Peyer's patch (tissue), 4 donors: ENCODE measurements around the gene TDRD7.

Experiments used
- POLR2A ChIP-seq, 2 donors: fragments of 450-650 bp; IDR thresholded peaks; one replicate each; pipeline ENCODE4 v1.5.1; 2017; ENCODE audit warnings: antibody characterized with exemption in 2 of 2, mild to moderate bottlenecking in 2 of 2, moderate library complexity in 2 of 2
- TF ChIP-seq, protein P1 (sequence below), 6 experiments: fragments of 450-650 bp in 4 of 6; fragments of 200-600 bp in 2 of 6; sonication (generic) in 1 of 6; IDR thresholded peaks; one replicate each; pipeline ENCODE4 v1.5.1; 2017 to 2019; ENCODE audit warnings: antibody characterized with exemption in 6 of 6, mild to moderate bottlenecking in 3 of 6, moderate library complexity in 1 of 6

GRCh38 chr9:97462914-97463313, 51.0 kb downstream of the TDRD7 start:
- TF ChIP-seq, protein P1, sequence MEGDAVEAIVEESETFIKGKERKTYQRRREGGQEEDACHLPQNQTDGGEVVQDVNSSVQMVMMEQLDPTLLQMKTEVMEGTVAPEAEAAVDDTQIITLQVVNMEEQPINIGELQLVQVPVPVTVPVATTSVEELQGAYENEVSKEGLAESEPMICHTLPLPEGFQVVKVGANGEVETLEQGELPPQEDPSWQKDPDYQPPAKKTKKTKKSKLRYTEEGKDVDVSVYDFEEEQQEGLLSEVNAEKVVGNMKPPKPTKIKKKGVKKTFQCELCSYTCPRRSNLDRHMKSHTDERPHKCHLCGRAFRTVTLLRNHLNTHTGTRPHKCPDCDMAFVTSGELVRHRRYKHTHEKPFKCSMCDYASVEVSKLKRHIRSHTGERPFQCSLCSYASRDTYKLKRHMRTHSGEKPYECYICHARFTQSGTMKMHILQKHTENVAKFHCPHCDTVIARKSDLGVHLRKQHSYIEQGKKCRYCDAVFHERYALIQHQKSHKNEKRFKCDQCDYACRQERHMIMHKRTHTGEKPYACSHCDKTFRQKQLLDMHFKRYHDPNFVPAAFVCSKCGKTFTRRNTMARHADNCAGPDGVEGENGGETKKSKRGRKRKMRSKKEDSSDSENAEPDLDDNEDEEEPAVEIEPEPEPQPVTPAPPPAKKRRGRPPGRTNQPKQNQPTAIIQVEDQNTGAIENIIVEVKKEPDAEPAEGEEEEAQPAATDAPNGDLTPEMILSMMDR (IDR thresholded peaks at IDR 0.05), result no peak
- TF ChIP-seq POLR2A (IDR thresholded peaks at IDR 0.05), result no peak
